ENCODE measurements around the gene ZNF324. TPM values are rescaled to one million over a fixed set of nuclear protein-coding genes. Genes with fewer than 3 reads are reported as not detected.

ZNF324 gene
- total and polyA plus RNA-seq, 9 of the 15 experiments (the other 6 are each of a cell fraction or from before 2014, with no cell fraction given) = 0.92 to 16.4 (median 5.3) TPM

GRCh38 chr19:58513213-58513693 lies 46.4 kb downstream of the ZNF324 start:
- BruUV-seq (replicated peaks) = no TSS peak
- no peaks in the 10 kb centered on the region for H3K27me3 ChIP-seq (ENCODE audit: control insufficient read depth in 2 of 2, insufficient read depth in 2 of 2, low read length in 2 of 2)
- TF ChIP-seq CEBPG (CRISPR knock-in tag; IDR thresholded peaks at IDR 0.05) (0 out of 2 replicates have a peak, but pooled peaks have one; percentile 14), CEBPG (tag; conservative IDR thresholded peaks at IDR 0.05 in 1 of 2, IDR thresholded peaks at IDR 0.05 in 1 of 2) (no peak), TAF9B (IDR thresholded peaks at IDR 0.05; ENCODE audit: partially characterized antibody) (no peak)
- H3K9me3 ChIP-seq (replicated peaks; ENCODE audit: control insufficient read depth, insufficient read depth, low read depth, low read length) = no peaks in the 10 kb centered on the region; the same call in 1 of the 2 replicates
- peak overlapping the region; percentile 84 to 85 for H3K9ac ChIP-seq (ENCODE audit: insufficient read depth in 1 of 2, low read depth in 2 of 2, low read length in 2 of 2)
- DNase-seq (ENCODE audit: extremely low read depth in 1 of 4, low spot score in 3 of 4) (no peak), FAIRE-seq (peak; percentile 46), ATAC-seq (peak; percentile 9; the same call in 2 of the 3 replicates)
- WGBS (ENCODE audit: insufficient coverage, low coverage, missing lambda C conversion rate) = 78% methylated on average over 10 of the region's 10 CpGs
- H3K9me1 ChIP-seq (ENCODE audit: control insufficient read depth, insufficient read depth, low read length) = peaks cover 9% of the 10 kb centered on the region
- H3K36me3 ChIP-seq (ENCODE audit: control insufficient read depth, insufficient read depth, low read length) = peaks cover 31% of the 10 kb centered on the region; the same call in 2 of the 3 replicates
- peak overlapping the region; percentile 59; the same call in 1 of the 2 replicates for H3K4me2 ChIP-seq (ENCODE audit: insufficient read depth, low read length)
- in situ Hi-C loops (cut with MboI) = no loop called here
- POLR2A ChIA-PET = interaction anchor here (0.6 to 1.0 kb wide), 3 partner anchors 14 to 46 kb away, joined by 3 to 8 read pairs (median 7); partner anchors contain the start of gene TRIM28
- intact Hi-C loops (cut with micrococcal nuclease) = loop anchor here (5.0 kb wide), 1 partner anchor 331 kb away; the partner anchor contains the start of gene ZNF274
- CTCF ChIA-PET (ENCODE audit: low intra/inter-chr PET ratio) = interaction anchor here (0.9 kb wide), 1 partner anchor 67 kb away, joined by 3 read pairs; no protein-coding TSS in a partner anchor
- no peaks in the 10 kb centered on the region for H4K20me1 ChIP-seq (replicated peaks; ENCODE audit: control insufficient read depth, insufficient read depth, low read length)
- H3K27ac ChIP-seq (ENCODE audit: extremely low read depth, low read depth, low read length) = peak overlapping the region; percentile 79
- H3K4me1 ChIP-seq (replicated peaks in 1 of 2; ENCODE audit: control insufficient read depth in 2 of 2, insufficient read depth in 2 of 2, low read length in 2 of 2) = peaks cover 12 to 66% of the 10 kb centered on the region in 2 experiments
- peaks cover 34% of the 10 kb centered on the region for H3K79me2 ChIP-seq (ENCODE audit: control insufficient read depth, insufficient read depth, low read length)
- peak overlapping the region; percentile 1; the same call in 1 of the 2 replicates for H3K4me3 ChIP-seq
- H2AFZ ChIP-seq (ENCODE audit: low read depth, low read length) = peak overlapping the region; percentile 93; the same call in 1 of the 2 replicates

Data from K562 (cell line).